ENCODE measurements around the gene PHF21B. TPM values are rescaled to one million over a fixed set of nuclear protein-coding genes. Genes with fewer than 3 reads are reported as not detected.
A peak's percentile ranks its signal among the peaks of the same experiment; 100 is the strongest.

PHF21B gene
- total and polyA plus RNA-seq, 2 of the 8 experiments (the other 6 are each of a cell fraction or from before 2014, with no cell fraction given): 19.3 to 68.1 TPM

DNA sequence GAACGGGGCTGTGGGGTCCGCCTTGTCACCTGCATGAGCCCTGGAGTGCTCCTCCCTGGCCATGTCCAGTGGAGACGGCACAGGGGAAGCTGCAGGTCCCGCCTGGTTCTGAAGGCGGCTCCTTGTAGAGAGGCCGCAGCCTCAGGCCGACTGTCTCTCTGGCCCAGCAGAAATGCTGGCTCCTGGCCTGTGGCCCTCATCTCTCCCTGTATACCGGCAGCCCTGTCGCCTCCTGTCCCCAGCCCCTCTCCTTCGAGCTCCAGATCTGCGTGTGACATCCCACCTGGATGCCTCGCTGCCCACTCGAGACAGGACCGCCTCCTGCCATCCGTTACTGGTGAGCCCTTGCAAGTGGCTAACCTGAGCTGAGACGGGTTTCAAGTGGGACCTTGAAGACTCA, 73.6 kb downstream of the PHF21B start:
- H3K23me2 ChIP-seq (ENCODE audit: low read depth, low read length): no peaks in the 10 kb centered on the region
- no peak overlapping the region for H3K4ac ChIP-seq (replicated peaks; ENCODE audit: insufficient read length, low read depth, low read length)
- no peak overlapping the region for H3K14ac ChIP-seq (ENCODE audit: insufficient read length)
- CTCF ChIA-PET (ENCODE audit: partially characterized antibody): interaction anchor here (0.6 to 2.3 kb wide), 7 partner anchors 9 to 171 kb away, joined by 3 to 5 read pairs (median 4); no protein-coding TSS in a partner anchor
- H2AK5ac ChIP-seq (ENCODE audit: low read depth, low read length): no peak overlapping the region
- H4K20me1 ChIP-seq (replicated peaks in 1 of 2; ENCODE audit: control insufficient read depth in 1 of 2, insufficient read depth in 2 of 2, low read length in 2 of 2): peaks cover 23 to 45% of the 10 kb centered on the region in 2 experiments
- TF ChIP-seq CEBPB (IDR thresholded peaks at IDR 0.05; ENCODE audit: low read depth, low read length) (no peak), CHD1 (IDR thresholded peaks at IDR 0.05; ENCODE audit: low read depth, low read length) (no peak), KDM4A (IDR thresholded peaks at IDR 0.05; ENCODE audit: low read depth, low read length, severe bottlenecking) (no peak)
- no peaks in the 10 kb centered on the region for H3K9me3 ChIP-seq (ENCODE audit: insufficient read depth in 2 of 2, low read depth in 1 of 2, low read length in 1 of 2)
- no peak overlapping the region for H2BK5ac ChIP-seq (ENCODE audit: low read depth, low read length)
- POLR2A ChIA-PET (ENCODE audit: partially characterized antibody): interaction anchor here (0.9 to 1.8 kb wide), 2 partner anchors 17 to 36 kb away, joined by 5 to 7 read pairs; no protein-coding TSS in a partner anchor
- no peak overlapping the region for H2AFZ ChIP-seq (ENCODE audit: low read length)
- no peak overlapping the region for H3K56ac ChIP-seq (replicated peaks; ENCODE audit: insufficient read length, low read depth, low read length)
- no peak overlapping the region for H4K5ac ChIP-seq (ENCODE audit: insufficient read length, low read depth, low read length)
- H3K36me3 ChIP-seq (ENCODE audit: control insufficient read depth in 2 of 4, insufficient read depth in 4 of 4, low read length in 3 of 4): no peaks in the 10 kb centered on the region; a peak in 2 of 8 replicates
- no peak overlapping the region for H2BK12ac ChIP-seq (ENCODE audit: low read depth, low read length)
- peaks cover 18% of the 10 kb centered on the region for H3K79me1 ChIP-seq (ENCODE audit: low read depth, low read length)
- peaks cover 0 to 16% (median 11%) of the 10 kb centered on the region in 4 experiments; a peak in 3 of 7 replicates for H3K4me1 ChIP-seq (replicated peaks in 1 of 4; ENCODE audit: control insufficient read depth in 3 of 4, insufficient read depth in 4 of 4, low read length in 3 of 4)
- peak overlapping the region; percentile 58; the same call in 1 of the 2 replicates for H4K8ac ChIP-seq (ENCODE audit: extremely low read depth, insufficient read depth, low read length)
- H3K23ac ChIP-seq (ENCODE audit: insufficient read length): no peak overlapping the region
- WGBS, 2 experiments (ENCODE audit: extremely low coverage in 1 of 2, insufficient coverage in 1 of 2, insufficient read length in 1 of 2, insufficient replicate concordance in 2 of 2, low coverage in 1 of 2, low lambda C conversion rate in 2 of 2, missing lambda C conversion rate in 1 of 2): 97% methylated on average over 16 of the region's 16 CpGs; no CpG with 5 or more reads in 1 of the 2 experiments
- DNase-seq (ENCODE audit: low read depth in 1 of 2, low spot score in 2 of 2): no peak
- FAIRE-seq: no peak
- no peak overlapping the region for H3K9ac ChIP-seq (replicated peaks in 1 of 4; ENCODE audit: extremely low read depth in 1 of 4, low read depth in 3 of 4, low read length in 3 of 4)
- H3K4me2 ChIP-seq (ENCODE audit: insufficient read depth in 1 of 2, low read depth in 2 of 2, low read length in 2 of 2): no peak overlapping the region
- H3K4me3 ChIP-seq (ENCODE audit: extremely low read depth in 1 of 4, insufficient read depth in 2 of 4, low read depth in 3 of 4, low read length in 4 of 4): no peak overlapping the region
- H2BK15ac ChIP-seq (ENCODE audit: low read length): no peak overlapping the region
- no peak overlapping the region for H2BK120ac ChIP-seq (replicated peaks; ENCODE audit: low read depth, low read length)
- no peak overlapping the region for H2BK20ac ChIP-seq (ENCODE audit: low read length)
- no peaks in the 10 kb centered on the region for H3K27me3 ChIP-seq (replicated peaks in 1 of 4; ENCODE audit: control insufficient read depth in 3 of 4, extremely low read depth in 1 of 4, insufficient read depth in 3 of 4, low read length in 3 of 4)
- H4K91ac ChIP-seq (replicated peaks; ENCODE audit: insufficient read length, low read length): no peak overlapping the region
- H3K79me2 ChIP-seq (ENCODE audit: control insufficient read depth in 1 of 2, insufficient read depth in 2 of 2, low read length in 2 of 2): no peaks in the 10 kb centered on the region; a peak in 1 of 4 replicates
- H3K18ac ChIP-seq (ENCODE audit: extremely low read depth, low read length): no peak overlapping the region
- H3K27ac ChIP-seq (ENCODE audit: low read depth, low read length): no peak overlapping the region

Measured in H1 (cell line).